ENCODE measurements around the gene LSM10. TPM values are rescaled to one million over a fixed set of nuclear protein-coding genes. Genes with fewer than 3 reads are reported as not detected.

Gene LSM10
- total RNA-seq, 4 donors from 2014 or later = 19.2 to 22.6 (median 21.4) TPM

- peak overlapping the region; percentile 38 for H3K27ac ChIP-seq
- no peaks in the 10 kb centered on the region for H3K36me3 ChIP-seq
- no peak for DNase-seq (ENCODE audit: low spot score in 2 of 2)
- peaks cover 51% of the 10 kb centered on the region for H3K4me1 ChIP-seq
- WGBS = 82% methylated on average over 5 of the region's 5 CpGs
- H3K9me3 ChIP-seq = no peaks in the 10 kb centered on the region
- H3K4me3 ChIP-seq = no peak overlapping the region
- TF ChIP-seq EP300 (IDR thresholded peaks at IDR 0.05) (no peak), CTCF (IDR thresholded peaks at IDR 0.05) (no peak), POLR2AphosphoS5 (IDR thresholded peaks at IDR 0.05) (no peak), POLR2A (IDR thresholded peaks at IDR 0.05) (no peak)
- H3K27me3 ChIP-seq = no peaks in the 10 kb centered on the region
Observed at GRCh38 chr1:36380143-36380619, 17.5 kb downstream of the LSM10 start.

GRCh38 chr1:36377791-36378492, 19.8 kb downstream of the LSM10 start:
- Histone ChIP-seq H3K4me3 (no peak overlapping the region), H3K9me3 (no peaks in the 10 kb centered on the region), H3K27ac (no peak overlapping the region), H3K27me3 (no peaks in the 10 kb centered on the region), H3K36me3 (no peaks in the 10 kb centered on the region), H3K4me1 (peaks cover 53% of the 10 kb centered on the region)
- TF ChIP-seq POLR2AphosphoS5 (IDR thresholded peaks at IDR 0.05) (no peak), CTCF (IDR thresholded peaks at IDR 0.05) (no peak), POLR2A (IDR thresholded peaks at IDR 0.05) (no peak), EP300 (IDR thresholded peaks at IDR 0.05) (no peak)
- no peak for DNase-seq (ENCODE audit: low spot score in 2 of 2)
- WGBS = 68% methylated on average over 4 of the region's 4 CpGs

- 78% methylated on average over 3 of the region's 3 CpGs for WGBS
- Histone ChIP-seq H3K4me3 (no peak overlapping the region), H3K36me3 (no peaks in the 10 kb centered on the region), H3K4me1 (peaks cover 69% of the 10 kb centered on the region), H3K27me3 (no peaks in the 10 kb centered on the region), H3K27ac (peak overlapping the region; percentile 93), H3K9me3 (no peaks in the 10 kb centered on the region)
- DNase-seq (ENCODE audit: low spot score in 2 of 2) = no peak
- TF ChIP-seq POLR2AphosphoS5 (IDR thresholded peaks at IDR 0.05) (no peak), EP300 (IDR thresholded peaks at IDR 0.05) (no peak), CTCF (IDR thresholded peaks at IDR 0.05) (no peak), POLR2A (IDR thresholded peaks at IDR 0.05) (no peak)
Observed at GRCh38 chr1:36372617-36373016, 25.1 kb downstream of the LSM10 start.

GRCh38 chr1:36369061-36369861, 28.4 kb downstream of the LSM10 start:
- peak; percentile 87 to 90 for DNase-seq (ENCODE audit: low spot score in 2 of 2)
- TF ChIP-seq EP300 (IDR thresholded peaks at IDR 0.05) (no peak), CTCF (IDR thresholded peaks at IDR 0.05) (peak; percentile 92 to 96), POLR2A (IDR thresholded peaks at IDR 0.05) (no peak), POLR2AphosphoS5 (IDR thresholded peaks at IDR 0.05) (no peak)
- H3K4me3 ChIP-seq = no peak overlapping the region
- peaks cover 60% of the 10 kb centered on the region for H3K4me1 ChIP-seq
- no peaks in the 10 kb centered on the region for H3K36me3 ChIP-seq
- H3K27ac ChIP-seq = peak overlapping the region; percentile 11
- WGBS = 64% methylated on average over 6 of the region's 7 CpGs
- no peaks in the 10 kb centered on the region for H3K9me3 ChIP-seq
- no peaks in the 10 kb centered on the region for H3K27me3 ChIP-seq

GRCh38 chr1:36367798-36368197, 29.9 kb downstream of the LSM10 start:
- peaks cover 3% of the 10 kb centered on the region for H3K36me3 ChIP-seq
- no peak for DNase-seq (ENCODE audit: low spot score in 2 of 2)
- H3K27ac ChIP-seq = no peak overlapping the region
- 84% methylated on average over 3 of the region's 4 CpGs for WGBS
- H3K4me3 ChIP-seq = no peak overlapping the region
- TF ChIP-seq POLR2A (IDR thresholded peaks at IDR 0.05) (no peak), EP300 (IDR thresholded peaks at IDR 0.05) (no peak), POLR2AphosphoS5 (IDR thresholded peaks at IDR 0.05) (no peak), CTCF (IDR thresholded peaks at IDR 0.05) (no peak)
- peaks cover 46% of the 10 kb centered on the region for H3K4me1 ChIP-seq
- H3K27me3 ChIP-seq = no peaks in the 10 kb centered on the region
- no peaks in the 10 kb centered on the region for H3K9me3 ChIP-seq

All from suprapubic skin (tissue), 4 donors.